Measurements from ENCODE around the gene PTPDC1. TPM values are rescaled to one million over a fixed set of nuclear protein-coding genes. Genes with fewer than 3 reads are reported as not detected.

Gene PTPDC1
- polyA plus RNA-seq, 1 experiment = 6.6 TPM

DNA sequence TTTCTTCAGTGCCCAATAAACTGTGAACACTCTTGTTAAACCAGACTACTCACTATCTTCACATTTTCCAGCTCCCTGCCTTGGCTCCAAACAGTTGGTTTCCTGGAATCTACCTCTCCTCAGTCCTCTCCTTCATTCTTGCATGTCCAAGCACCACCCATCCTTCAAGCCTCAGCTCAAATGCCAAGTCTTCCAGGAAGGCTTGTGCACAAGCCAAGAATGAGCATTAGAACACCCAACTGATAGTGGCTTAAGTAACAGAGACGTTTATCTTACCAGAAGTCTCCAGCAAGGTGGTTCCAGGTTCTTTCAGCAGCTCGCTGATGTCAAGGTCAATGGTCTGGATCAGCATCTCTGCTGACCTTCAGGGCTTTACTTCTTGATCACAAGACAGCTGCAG, 60.1 kb downstream of the PTPDC1 start:
- H3K27ac ChIP-seq (ENCODE audit: low read depth, low read length) = no peak overlapping the region
- no peak for TF ChIP-seq CTCF (IDR thresholded peaks at IDR 0.05; ENCODE audit: low read depth, low read length)
- no peak for DNase-seq (ENCODE audit: low read depth, low spot score)
- H3K9me3 ChIP-seq (ENCODE audit: control insufficient read depth, insufficient read depth, low read length) = no peaks in the 10 kb centered on the region
- no peak overlapping the region for H3K4me3 ChIP-seq (ENCODE audit: low read depth, low read length)
- H3K27me3 ChIP-seq (ENCODE audit: control insufficient read depth, insufficient read depth, low read length) = no peaks in the 10 kb centered on the region
- ChIA-PET POLR2A (no interaction called here), CTCF (no interaction called here)

GRCh38 chr9:94145640-94146039, 61.4 kb downstream of the PTPDC1 start:
- no peaks in the 10 kb centered on the region for H3K9me3 ChIP-seq (ENCODE audit: control insufficient read depth, insufficient read depth, low read length)
- CTCF ChIA-PET = no interaction called here
- POLR2A ChIA-PET = no interaction called here
- no peak overlapping the region for H3K27ac ChIP-seq (ENCODE audit: low read depth, low read length)
- no peak for DNase-seq (ENCODE audit: low read depth, low spot score)
- H3K4me3 ChIP-seq (ENCODE audit: low read depth, low read length) = no peak overlapping the region
- TF ChIP-seq CTCF (IDR thresholded peaks at IDR 0.05; ENCODE audit: low read depth, low read length) = no peak
- no peaks in the 10 kb centered on the region for H3K27me3 ChIP-seq (ENCODE audit: control insufficient read depth, insufficient read depth, low read length)

GRCh38 chr9:94147776-94148175, 63.5 kb downstream of the PTPDC1 start:
- Histone ChIP-seq H3K27ac (ENCODE audit: low read depth, low read length) (no peak overlapping the region), H3K9me3 (ENCODE audit: control insufficient read depth, insufficient read depth, low read length) (no peaks in the 10 kb centered on the region), H3K4me3 (ENCODE audit: low read depth, low read length) (no peak overlapping the region), H3K27me3 (ENCODE audit: control insufficient read depth, insufficient read depth, low read length) (no peaks in the 10 kb centered on the region)
- CTCF ChIA-PET = no interaction called here
- no peak for DNase-seq (ENCODE audit: low read depth, low spot score)
- no peak for TF ChIP-seq CTCF (IDR thresholded peaks at IDR 0.05; ENCODE audit: low read depth, low read length)
- POLR2A ChIA-PET = interaction anchor here (0.5 to 0.9 kb wide), 2 partner anchors 19 to 25 kb away, joined by 3 to 14 read pairs; no protein-coding TSS in a partner anchor

DNA sequence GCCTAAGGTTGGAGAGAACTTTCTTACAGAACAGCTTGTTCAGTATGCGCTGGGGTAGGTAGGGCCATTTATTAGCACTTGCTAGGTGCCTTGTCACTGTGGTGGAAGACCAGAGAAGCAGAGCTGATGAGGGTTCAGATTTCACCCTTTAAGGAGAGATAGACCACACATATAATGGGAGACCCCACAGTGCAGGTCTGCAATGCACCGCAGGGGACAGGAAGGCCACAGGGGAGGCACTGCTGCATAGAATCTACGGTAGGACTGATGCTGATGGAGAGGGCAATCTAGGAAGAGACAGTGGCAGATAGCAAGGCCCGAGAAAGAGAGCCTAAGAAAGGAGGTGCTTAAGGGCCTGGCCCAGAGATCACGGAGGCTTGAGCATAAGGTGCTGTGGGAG, 64.2 kb downstream of the PTPDC1 start:
- no peak for DNase-seq (ENCODE audit: low read depth, low spot score)
- Histone ChIP-seq H3K27me3 (ENCODE audit: control insufficient read depth, insufficient read depth, low read length) (peaks cover 3% of the 10 kb centered on the region), H3K9me3 (ENCODE audit: control insufficient read depth, insufficient read depth, low read length) (no peaks in the 10 kb centered on the region), H3K4me3 (ENCODE audit: low read depth, low read length) (no peak overlapping the region), H3K27ac (ENCODE audit: low read depth, low read length) (no peak overlapping the region)
- ChIA-PET POLR2A (interaction anchor here (0.9 kb wide), 1 partner anchor 18 kb away, joined by 3 read pairs; no protein-coding TSS in a partner anchor), CTCF (interaction anchor here (0.5 kb wide), 1 partner anchor 915 kb away, joined by 4 read pairs; no protein-coding TSS in a partner anchor)
- TF ChIP-seq CTCF (IDR thresholded peaks at IDR 0.05; ENCODE audit: low read depth, low read length) = no peak

DNA sequence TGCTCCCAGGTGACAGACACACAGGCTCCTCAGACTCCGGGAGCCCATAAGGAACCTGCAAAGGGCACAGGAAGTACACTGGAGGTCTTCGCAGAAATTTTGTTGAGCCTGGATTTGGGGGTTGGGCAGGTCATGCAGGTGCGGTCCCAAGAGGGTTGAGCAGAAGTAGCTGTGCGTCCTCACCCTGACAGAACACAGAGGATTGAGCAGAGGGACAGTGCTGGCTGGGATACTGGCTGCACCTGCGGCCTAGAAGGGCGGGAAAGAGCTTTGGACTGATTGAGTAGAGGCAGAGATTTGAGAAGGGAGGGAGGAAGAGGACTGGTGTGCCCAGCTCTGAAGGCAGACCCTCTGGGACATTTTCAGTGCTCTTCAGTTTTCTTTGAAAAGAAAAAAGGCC, 65.4 kb downstream of the PTPDC1 start:
- Histone ChIP-seq H3K27me3 (ENCODE audit: control insufficient read depth, insufficient read depth, low read length) (peaks cover 3% of the 10 kb centered on the region), H3K27ac (ENCODE audit: low read depth, low read length) (no peak overlapping the region), H3K9me3 (ENCODE audit: control insufficient read depth, insufficient read depth, low read length) (no peaks in the 10 kb centered on the region), H3K4me3 (ENCODE audit: low read depth, low read length) (no peak overlapping the region)
- ChIA-PET POLR2A (no interaction called here), CTCF (no interaction called here)
- DNase-seq (ENCODE audit: low read depth, low spot score) = no peak
- TF ChIP-seq CTCF (IDR thresholded peaks at IDR 0.05; ENCODE audit: low read depth, low read length) = no peak

Measured in AG04450 (cell line).